Measurements from ENCODE around the gene INTS1.

INTS1 gene

DNA sequence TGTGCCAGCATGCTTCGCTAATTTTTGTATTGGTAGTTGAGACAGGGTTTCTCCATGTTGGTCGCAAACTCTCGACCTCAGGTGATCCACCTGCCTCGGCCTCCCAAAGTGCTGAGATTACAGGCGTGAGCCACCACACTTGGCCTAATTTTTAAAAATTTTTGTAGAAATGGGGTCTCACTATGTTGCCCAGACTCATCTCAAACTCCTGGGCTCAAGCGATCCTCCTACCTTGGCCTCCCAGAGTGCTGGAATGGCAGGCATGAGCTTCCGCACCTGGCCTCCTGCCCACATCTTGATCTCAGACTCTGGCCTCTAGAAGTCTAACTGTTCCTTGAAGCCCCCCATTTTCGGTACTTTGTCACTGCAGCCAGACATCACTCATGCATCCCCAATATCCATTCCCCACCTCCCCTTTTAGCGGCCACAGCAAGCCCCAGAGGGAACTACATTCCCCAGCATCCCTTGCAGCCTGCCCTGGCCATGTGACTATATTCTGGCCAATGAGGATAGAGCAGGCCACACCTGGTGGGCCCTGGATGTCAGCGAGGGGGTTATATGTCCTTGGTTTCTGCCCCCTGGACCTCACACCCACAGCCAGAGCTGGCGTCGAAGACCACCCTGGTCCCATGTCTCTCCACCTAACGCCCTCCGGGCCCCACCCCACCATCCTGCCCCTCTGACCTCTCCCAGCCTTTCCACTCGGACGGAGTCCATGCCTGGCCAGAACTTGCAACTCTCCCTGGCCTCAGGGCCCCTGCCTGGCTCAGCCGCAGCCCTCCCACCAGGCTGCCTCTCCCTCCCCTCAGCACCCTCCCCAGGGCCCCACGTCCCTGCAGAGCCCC lies 78.7 kb downstream of the INTS1 start:
- no peak for DNase-seq (ENCODE audit: low read depth)
- H3K4me3 ChIP-seq (ENCODE audit: low read depth, low read length) = no peak overlapping the region

DNA sequence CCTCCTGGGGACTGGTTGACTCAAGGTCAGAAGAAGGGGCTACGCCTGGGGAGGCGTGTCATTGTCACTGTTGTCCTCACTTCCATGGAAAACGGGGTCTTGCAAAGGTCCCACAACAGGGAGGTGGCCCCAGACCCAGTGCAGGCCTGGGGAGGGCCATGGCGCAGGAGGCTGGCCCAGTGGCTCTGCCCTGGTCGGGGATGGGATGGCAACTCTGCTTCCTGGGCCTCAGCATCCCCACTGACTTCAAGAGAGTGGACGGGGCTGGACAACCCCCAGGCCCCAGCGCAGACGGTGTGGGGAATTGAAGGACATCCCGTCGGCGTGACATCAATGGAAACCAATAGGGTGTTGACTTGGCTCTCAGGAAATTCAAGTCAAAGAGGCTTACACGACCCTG lies 80.1 kb downstream of the INTS1 start:
- no peak for DNase-seq (ENCODE audit: low read depth)

DNA sequence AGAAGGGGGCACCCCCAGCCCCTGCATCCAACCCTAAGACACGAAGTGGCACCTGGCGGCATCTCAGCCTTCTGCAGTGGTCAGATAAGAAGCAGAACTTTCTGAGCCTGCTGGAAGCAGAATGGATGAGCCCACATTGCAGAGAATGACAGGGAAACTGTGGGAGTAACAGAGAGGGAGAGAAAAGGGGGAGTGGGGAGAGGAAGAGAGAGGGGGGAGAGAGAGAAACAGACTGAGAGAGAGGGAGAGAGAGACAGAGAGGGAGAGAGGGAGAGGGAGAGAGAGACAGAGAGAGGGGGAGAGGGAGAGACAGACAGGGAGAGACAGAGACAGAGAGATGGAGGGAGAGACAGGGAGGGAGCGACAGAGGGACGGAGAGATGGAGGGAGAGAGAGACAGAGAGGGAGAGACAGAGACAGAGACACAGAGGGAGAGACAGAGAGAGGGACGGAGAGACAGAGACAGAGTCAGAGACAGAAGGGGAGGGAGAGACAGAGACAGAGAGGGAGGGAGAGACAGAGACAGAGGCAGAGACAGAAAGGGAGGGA lies 80.9 kb downstream of the INTS1 start:
- no peak overlapping the region for H3K4me3 ChIP-seq (ENCODE audit: low read depth, low read length)
- no peak for DNase-seq (ENCODE audit: low read depth)

More for the DNA sequence above, 80.1 kb downstream of the INTS1 start:
- H3K4me3 ChIP-seq (ENCODE audit: low read depth, low read length) = no peak overlapping the region

- H3K4me3 ChIP-seq (ENCODE audit: low read depth, low read length) = no peak overlapping the region
- DNase-seq (ENCODE audit: low read depth) = no peak
Observed at GRCh38 chr7:1422512-1423263, 81.5 kb downstream of the INTS1 start.

GRCh38 chr7:1421946-1422345 lies 82.2 kb downstream of the INTS1 start:
- DNase-seq (ENCODE audit: low read depth) = no peak
- H3K4me3 ChIP-seq (ENCODE audit: low read depth, low read length) = no peak overlapping the region

- DNase-seq (ENCODE audit: low read depth) = no peak
- no peak overlapping the region for H3K4me3 ChIP-seq (ENCODE audit: low read depth, low read length)
Observed at GRCh38 chr7:1421020-1421790, 83.0 kb downstream of the INTS1 start.
